DND-41 (cell line): ENCODE data around the gene RGS2.
A peak's percentile ranks its signal among the peaks of the same experiment; 100 is the strongest.

Experiments
- ATAC-seq: fragments of 200-7000 bp; cut with Tn5 transposase; 3 replicates; pipeline ENCODE4 v1.9.1; 2021; ENCODE audit warnings: low read depth; ENCODE audit not compliant: insufficient read depth
- DNase-seq: peaks from one replicate; pipeline ENCODE4 v3.0.0-alpha.2; 2020
- H2AFZ ChIP-seq: 2 replicates; pipeline ENCODE4 v1.6.0; 2012; ENCODE audit warnings: low read depth, low read length
- H3K27ac ChIP-seq: 2 replicates; pipeline ENCODE4 v1.5.1; 2012; ENCODE audit warnings: low read length, inconsistent platforms
- H3K27me3 ChIP-seq: fragments of 200-600 bp; sonication (generic); 2 replicates; pipeline ENCODE4 v1.6.0; 2012; ENCODE audit warnings: low read length, mild to moderate bottlenecking, inconsistent platforms; ENCODE audit not compliant: insufficient read depth, poor library complexity
- H3K36me3 ChIP-seq: 2 replicates; pipeline ENCODE4 v1.5.1; 2012; ENCODE audit warnings: low read length, inconsistent platforms; ENCODE audit not compliant: insufficient read depth
- H3K4me1 ChIP-seq: 2 replicates; pipeline ENCODE4 v1.5.1; 2012; ENCODE audit warnings: mild to moderate bottlenecking, low read length; ENCODE audit not compliant: insufficient read depth
- H3K4me2 ChIP-seq: 2 replicates; pipeline ENCODE4 v1.6.0; 2012; ENCODE audit warnings: mild to moderate bottlenecking, moderate library complexity, low read length, inconsistent platforms; ENCODE audit not compliant: insufficient read depth
- H3K4me3 ChIP-seq, 2 experiments: fragments of 200-600 bp in 1 of 2; shearing (Covaris generic) in 1 of 2; 2 replicates each; pipeline ENCODE4 v1.5.1; 2012 to 2016; ENCODE audit warnings: inconsistent platforms in 2 of 2, low read length in 2 of 2, mild to moderate bottlenecking in 2 of 2, low read depth in 1 of 2, moderate library complexity in 1 of 2
- H3K79me2 ChIP-seq: 2 replicates; pipeline ENCODE4 v1.6.0; 2012; ENCODE audit warnings: low read length, inconsistent platforms; ENCODE audit not compliant: insufficient read depth
- H3K9ac ChIP-seq: 2 replicates; pipeline ENCODE4 v1.6.0; 2012; ENCODE audit warnings: low read depth, mild to moderate bottlenecking, inconsistent platforms, low read length, moderate library complexity
- H3K9me3 ChIP-seq: 2 replicates; pipeline ENCODE4 v1.5.1; 2012; ENCODE audit warnings: low read length, moderate library complexity, mild to moderate bottlenecking, inconsistent platforms; ENCODE audit not compliant: insufficient read depth, severe bottlenecking
- H4K20me1 ChIP-seq: 2 replicates; pipeline ENCODE4 v1.6.0; 2012; ENCODE audit warnings: low read length; ENCODE audit not compliant: insufficient read depth
- EZH2 ChIP-seq: IDR thresholded peaks from 3 replicates; pipeline ENCODE4 v1.6.1; 2012; ENCODE audit warnings: borderline replicate concordance, low read depth, mild to moderate bottlenecking, moderate library complexity, low read length, inconsistent platforms; ENCODE audit not compliant: severe bottlenecking
- TF ChIP-seq, protein P1 (sequence below): IDR thresholded peaks from 2 replicates; pipeline ENCODE4 v1.5.1; 2012; ENCODE audit warnings: borderline replicate concordance, low read length, moderate library complexity, mild to moderate bottlenecking; ENCODE audit not compliant: poor library complexity, severe bottlenecking; ENCODE audit errors: extremely low read depth

The RGS2 gene, protein sequence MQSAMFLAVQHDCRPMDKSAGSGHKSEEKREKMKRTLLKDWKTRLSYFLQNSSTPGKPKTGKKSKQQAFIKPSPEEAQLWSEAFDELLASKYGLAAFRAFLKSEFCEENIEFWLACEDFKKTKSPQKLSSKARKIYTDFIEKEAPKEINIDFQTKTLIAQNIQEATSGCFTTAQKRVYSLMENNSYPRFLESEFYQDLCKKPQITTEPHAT

DNA sequence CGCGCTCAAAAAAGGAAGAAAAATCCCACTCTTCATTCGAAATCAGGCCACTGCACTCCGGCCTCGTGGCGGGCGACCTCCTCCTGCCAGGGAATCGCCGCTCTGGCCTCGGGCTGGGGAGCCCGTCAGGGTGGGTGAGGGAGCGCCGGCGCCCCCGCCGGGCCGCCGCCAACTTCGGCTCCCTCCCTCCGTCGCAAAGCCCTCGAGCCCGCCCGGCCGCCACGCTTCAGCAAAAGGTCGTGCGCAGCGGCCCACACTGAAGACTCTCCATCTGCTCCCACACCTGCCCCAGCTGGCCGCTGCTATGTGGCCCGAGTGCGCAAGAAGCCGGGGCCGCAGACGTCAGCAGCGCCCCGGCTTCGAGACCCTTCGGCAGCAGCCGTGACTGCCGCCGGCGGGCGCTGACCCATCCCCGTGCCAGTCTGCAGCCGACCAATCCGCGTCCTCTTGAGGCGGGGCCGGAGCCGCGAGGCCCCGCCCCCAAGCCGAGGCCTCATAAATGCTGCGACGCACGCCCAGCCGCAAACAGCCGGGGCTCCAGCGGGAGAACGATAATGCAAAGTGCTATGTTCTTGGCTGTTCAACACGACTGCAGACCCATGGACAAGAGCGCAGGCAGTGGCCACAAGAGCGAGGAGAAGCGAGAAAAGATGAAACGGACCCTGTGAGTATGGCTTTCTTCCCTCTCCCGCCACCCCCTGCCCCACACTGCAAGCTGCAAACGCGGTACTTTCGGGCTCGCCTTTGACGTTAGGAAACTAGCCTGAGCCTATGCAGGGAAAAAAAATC, at the start of gene RGS2:
TSS of gene RGS2 (plus strand) at position 522 of the 789 bp plus-strand sequence. CDS start at position 555, 33 bp downstream.
- peak within 1 kb of the TSS; percentile 98 for H3K4me2 ChIP-seq
- peaks cover 20% of the 10 kb centered on the region for H3K4me1 ChIP-seq
- no peaks in the 10 kb centered on the region for H3K79me2 ChIP-seq
- peak within 1 kb of the TSS; percentile 89 for H2AFZ ChIP-seq
- no peaks in the 10 kb centered on the region for H4K20me1 ChIP-seq
- no peaks in the 10 kb centered on the region for H3K36me3 ChIP-seq
- peak; percentile 97 for ATAC-seq
- peak; percentile 86 for DNase-seq
- H3K9me3 ChIP-seq: no peaks in the 10 kb centered on the region
- H3K27ac ChIP-seq: peak within 1 kb of the TSS; percentile 33; the same call in 1 of the 2 replicates
- TF ChIP-seq, protein P1, sequence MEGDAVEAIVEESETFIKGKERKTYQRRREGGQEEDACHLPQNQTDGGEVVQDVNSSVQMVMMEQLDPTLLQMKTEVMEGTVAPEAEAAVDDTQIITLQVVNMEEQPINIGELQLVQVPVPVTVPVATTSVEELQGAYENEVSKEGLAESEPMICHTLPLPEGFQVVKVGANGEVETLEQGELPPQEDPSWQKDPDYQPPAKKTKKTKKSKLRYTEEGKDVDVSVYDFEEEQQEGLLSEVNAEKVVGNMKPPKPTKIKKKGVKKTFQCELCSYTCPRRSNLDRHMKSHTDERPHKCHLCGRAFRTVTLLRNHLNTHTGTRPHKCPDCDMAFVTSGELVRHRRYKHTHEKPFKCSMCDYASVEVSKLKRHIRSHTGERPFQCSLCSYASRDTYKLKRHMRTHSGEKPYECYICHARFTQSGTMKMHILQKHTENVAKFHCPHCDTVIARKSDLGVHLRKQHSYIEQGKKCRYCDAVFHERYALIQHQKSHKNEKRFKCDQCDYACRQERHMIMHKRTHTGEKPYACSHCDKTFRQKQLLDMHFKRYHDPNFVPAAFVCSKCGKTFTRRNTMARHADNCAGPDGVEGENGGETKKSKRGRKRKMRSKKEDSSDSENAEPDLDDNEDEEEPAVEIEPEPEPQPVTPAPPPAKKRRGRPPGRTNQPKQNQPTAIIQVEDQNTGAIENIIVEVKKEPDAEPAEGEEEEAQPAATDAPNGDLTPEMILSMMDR: peak; percentile 50
- TF ChIP-seq EZH2: no peak
- H3K27me3 ChIP-seq: peaks cover 7% of the 10 kb centered on the region
- H3K4me3 ChIP-seq: peak within 1 kb of the TSS; percentile 25 to 70; a peak in 3 of 4 replicates
- peak within 1 kb of the TSS; percentile 51 for H3K9ac ChIP-seq

GRCh38 chr1:192759104-192759503, 49.7 kb upstream of the RGS2 start:
- H2AFZ ChIP-seq: no peak overlapping the region
- no peaks in the 10 kb centered on the region for H3K36me3 ChIP-seq

GRCh38 chr1:192762265-192762664, 46.6 kb upstream of the RGS2 start:
- H3K4me2 ChIP-seq: no peak overlapping the region
- H2AFZ ChIP-seq: no peak overlapping the region

More at GRCh38 chr1:192759104-192759503, 49.7 kb upstream of the RGS2 start:
- Histone ChIP-seq H3K4me2 (no peak overlapping the region), H3K4me3 (no peak overlapping the region), H3K27ac (no peak overlapping the region), H3K4me1 (no peaks in the 10 kb centered on the region), H3K79me2 (no peaks in the 10 kb centered on the region), H3K9ac (no peak overlapping the region), H4K20me1 (no peaks in the 10 kb centered on the region), H3K9me3 (no peaks in the 10 kb centered on the region), H3K27me3 (peaks cover 10% of the 10 kb centered on the region)
- TF ChIP-seq, protein P1: no peak
- TF ChIP-seq EZH2: no peak
- ATAC-seq (no peak), DNase-seq (no peak)

More at GRCh38 chr1:192762265-192762664, 46.6 kb upstream of the RGS2 start:
- Histone ChIP-seq H3K4me1 (no peaks in the 10 kb centered on the region), H3K27me3 (no peaks in the 10 kb centered on the region), H3K79me2 (no peaks in the 10 kb centered on the region), H3K4me3 (no peak overlapping the region), H3K27ac (no peak overlapping the region), H4K20me1 (no peaks in the 10 kb centered on the region), H3K36me3 (no peaks in the 10 kb centered on the region), H3K9ac (no peak overlapping the region), H3K9me3 (no peaks in the 10 kb centered on the region)
- TF ChIP-seq, protein P1: no peak
- no peak for TF ChIP-seq EZH2
- ATAC-seq (no peak; the same call in 2 of the 3 replicates), DNase-seq (no peak)
